Stimulated activated CD8-positive, alpha-beta memory T cell treated with anti-CD3 and anti-CD28 coated beads, Interleukin-7, amount 100 ng/mL, for 48 hours (primary cell): ENCODE results near the gene ANTXR1.

Experiments
- DNase-seq, 2 donors: peaks; one replicate each; pipeline ENCODE4 v3.0.0-alpha.2; 2020; ENCODE audit warnings: low read depth in 1 of 2; ENCODE audit errors: extremely low read depth in 1 of 2

ANTXR1 gene

GRCh38 chr2:69298261-69298660, 285.3 kb downstream of the ANTXR1 start:
- no peak for DNase-seq

DNA sequence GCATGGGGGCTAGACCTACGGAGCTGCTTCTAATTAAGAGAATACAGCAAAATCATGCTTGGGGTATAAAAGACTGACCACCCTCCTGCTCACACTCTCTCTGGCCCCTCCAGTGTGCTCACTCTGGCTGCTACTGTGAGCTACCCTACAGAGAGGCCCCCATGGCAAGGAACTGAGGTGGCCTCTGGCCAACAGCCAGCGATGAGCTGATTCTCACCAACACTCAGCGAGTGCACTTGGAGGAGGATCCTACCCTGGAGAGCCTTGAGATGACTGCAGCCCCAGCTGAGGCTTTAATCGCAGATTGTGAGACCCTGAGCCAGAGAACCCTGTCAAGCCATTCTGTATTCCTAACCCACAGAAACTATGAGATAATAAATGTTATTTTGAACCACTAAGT, 285.9 kb downstream of the ANTXR1 start:
- DNase-seq = no peak
